HG03439 (cell line): Measurements from ENCODE around the gene ZBTB22.

ENCODE experiments used
- ATAC-seq: cut with Tn5 transposase; IDR thresholded peaks from one replicate; pipeline ENCODE4 v1.9.1; 2021; ENCODE audit warnings: mild to moderate bottlenecking, moderate library complexity; ENCODE audit not compliant: unreplicated experiment

ZBTB22 gene

DNA sequence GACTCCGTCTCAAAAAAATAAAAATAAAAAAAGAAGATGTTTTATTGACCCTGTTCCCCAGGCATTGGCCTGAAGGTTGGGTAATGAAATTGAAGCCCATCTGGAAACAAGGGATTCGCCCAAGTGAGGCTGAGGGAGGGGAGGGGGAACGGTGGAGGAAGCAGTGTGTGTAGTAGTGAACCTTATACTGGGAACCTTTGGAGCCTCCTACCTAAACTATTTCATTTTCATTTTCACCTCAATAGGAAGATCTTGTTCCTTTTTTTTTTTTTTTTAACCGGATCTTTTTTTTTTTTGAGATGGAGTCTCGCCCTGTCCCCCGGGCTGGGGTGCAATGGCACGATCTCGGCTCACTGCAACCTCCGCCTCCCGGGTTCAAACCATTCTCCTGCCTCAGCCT, 13.2 kb upstream of the ZBTB22 start:
- no peak for ATAC-seq

DNA sequence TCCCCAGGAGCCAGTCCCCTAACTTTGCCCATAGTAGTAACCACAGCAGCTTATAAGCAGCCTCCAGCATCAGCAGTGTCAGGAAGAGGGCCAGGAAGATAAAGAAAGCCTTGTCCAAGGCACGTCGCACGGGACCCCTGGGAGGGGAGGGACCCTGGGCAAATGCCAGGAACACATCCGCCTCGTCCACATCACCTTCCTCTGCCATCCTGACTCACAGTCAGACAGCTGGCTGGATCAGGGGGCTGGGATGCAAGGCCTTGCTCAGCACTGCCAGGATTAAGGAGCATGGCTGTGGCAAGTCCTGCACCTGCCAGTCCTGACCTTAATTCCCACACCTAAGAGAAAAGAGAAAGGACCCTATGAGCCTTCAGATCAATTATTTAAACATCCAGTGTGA, 11.5 kb upstream of the ZBTB22 start:
- no peak for ATAC-seq

DNA sequence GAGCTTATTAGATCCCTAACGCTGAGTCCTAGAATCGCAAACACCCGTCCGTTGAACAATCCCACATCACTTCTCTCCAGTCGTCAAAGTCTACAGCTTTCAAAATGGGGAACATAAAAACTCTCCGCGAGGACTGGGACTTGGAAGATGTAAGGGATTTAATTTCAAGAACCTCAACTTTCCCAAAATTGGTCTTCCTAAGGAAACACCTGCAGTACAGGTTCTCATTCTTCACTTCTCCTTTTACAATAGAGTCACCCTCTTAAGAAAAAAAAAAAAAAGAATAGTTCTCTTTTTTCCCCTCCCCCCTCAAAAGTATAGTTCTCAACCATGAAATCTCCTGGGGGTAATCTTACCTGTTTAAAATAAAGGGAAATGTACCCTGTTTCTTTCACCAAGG, 6.6 kb upstream of the ZBTB22 start:
- ATAC-seq, result no peak

DNA sequence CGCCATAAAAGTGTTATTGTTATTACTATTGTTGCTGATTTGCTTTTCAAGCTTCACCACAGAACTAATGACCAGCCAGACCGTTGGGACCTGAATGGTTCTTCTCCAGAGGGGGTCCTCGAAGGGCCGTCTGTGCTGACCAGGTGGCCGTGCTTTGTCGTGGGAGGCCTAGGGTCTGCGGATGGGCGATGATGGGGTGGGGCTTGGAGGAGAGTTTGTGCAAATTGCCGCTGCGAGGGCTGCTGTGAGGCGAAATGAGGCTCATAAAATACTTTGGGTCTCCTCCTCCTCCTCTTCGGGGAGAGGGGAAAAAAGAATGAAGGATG, 6.0 kb upstream of the ZBTB22 start:
- ATAC-seq, result peak; percentile 10

DNA sequence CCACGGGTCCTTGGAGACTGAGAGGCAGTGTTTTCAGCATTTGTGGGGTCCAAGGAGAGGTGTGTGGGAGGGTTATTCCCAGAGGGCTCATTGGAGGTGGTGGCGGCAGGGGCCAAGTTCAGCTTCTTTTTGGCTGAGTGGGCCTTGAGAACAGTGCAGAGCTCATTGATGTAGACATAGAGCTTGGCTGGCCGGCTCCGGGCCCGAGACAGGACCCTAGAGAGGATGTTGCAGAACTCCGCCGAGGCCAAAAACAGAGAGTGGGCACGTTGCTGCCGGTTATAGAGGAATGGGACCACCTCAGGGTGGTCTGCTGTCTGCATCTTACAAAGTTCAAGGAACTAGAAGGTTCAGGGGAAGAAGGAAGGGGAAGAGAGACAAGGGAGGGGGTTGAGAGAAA, 3.7 kb upstream of the ZBTB22 start:
- no peak for ATAC-seq

DNA sequence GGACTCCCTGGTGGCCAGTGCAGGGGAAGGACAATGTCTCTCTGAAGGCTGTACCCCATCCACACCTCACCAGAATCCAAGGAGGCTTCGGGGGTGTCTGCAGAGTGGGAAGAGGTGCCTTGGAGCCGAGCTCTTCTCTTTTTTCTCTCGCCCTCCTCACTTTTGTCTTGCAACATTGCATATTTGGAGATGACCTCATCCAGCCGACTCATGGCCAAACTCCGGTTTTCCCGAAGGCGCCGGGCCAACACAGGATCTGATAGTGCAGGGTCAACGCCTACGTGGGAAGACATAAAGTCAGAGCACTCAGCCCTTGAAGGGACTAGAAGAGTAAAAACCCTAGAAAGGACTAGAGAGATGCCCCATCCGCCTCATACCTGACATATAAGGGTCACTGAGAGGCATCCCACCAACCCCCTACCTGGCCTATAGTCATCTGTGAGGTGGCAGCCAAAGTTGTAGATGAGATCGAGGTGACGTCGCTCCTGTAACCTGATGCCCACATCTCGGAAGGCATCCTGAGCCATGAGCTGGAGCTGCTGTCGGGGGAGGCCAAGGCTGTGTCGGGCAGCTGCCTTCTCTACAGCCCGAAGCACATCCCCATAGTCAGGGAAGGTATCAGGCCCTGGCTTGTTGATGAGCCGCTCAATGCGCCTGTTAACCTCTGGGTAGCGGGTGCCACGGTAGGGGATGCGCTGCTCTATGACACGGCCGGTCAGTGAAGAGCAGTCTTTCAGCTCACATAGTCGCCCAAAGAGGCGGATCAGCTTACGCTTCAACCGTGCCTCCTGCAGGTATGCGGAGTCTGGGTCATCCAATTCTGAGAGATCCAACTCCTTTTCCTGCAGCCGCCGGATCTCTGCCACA, 3.0 kb upstream of the ZBTB22 start:
- no peak for ATAC-seq

DNA sequence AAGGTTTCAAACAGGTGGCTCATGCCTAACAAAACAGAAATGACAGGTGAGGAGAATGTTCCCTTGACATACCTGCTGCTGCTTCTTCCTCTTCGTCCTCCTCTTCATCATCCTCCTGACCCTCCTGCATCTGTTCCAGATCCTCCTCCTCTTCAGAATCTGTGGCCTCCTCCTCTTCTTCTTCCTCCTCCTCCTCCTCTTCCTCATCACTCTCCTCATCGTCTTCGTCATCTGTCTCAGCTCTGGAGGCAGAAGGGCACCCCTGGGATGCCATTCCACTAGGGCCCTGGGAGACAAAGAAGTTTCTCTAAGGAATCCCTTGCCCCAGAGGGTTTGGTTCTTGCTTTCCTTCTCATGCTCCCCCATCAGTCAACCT, 2.4 kb upstream of the ZBTB22 start:
- ATAC-seq, result no peak

DNA sequence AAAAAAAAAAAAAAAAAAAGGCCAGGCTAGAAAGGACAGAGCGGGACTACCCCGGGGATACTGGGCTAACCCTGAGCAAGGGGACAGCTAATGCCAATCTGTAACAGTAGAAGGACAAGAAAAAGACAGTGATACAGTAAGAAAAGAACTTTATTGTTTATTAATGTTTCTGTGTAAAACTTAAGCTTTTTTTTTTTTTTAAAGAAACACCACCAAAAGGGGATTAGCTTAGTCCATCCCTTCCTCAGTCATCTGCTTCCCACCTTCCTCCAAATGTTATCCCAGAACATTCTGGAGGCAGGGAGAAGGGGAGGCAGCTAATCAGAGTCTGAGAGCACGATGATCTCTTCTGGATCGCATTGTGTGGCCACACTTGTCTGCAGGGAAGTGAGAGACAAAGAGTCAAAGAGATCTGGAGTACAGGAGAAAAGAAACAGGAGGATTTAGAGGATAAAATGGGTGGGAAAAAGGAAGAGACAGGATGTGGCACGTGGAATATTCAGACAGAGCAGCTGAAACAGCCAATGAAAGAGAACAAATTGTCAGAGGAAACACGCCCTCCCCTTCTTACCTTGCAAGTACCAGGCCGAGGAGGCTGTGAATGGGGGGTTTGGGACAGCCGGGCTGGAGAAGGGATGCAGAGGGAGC, 1.0 kb upstream of the ZBTB22 start:
- no peak for ATAC-seq

DNA sequence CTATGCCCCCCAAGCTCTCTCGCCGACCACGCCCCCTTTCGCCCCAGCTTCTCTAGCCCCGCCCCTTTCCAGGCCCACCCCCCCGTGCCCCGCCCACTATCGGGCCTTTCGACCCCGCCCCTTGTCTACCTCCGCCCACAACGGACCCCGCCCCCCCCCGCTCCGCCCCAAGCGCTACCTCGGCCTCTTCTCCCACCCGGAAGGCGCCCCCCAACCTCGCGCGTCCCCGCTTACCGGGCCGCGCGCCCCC, 200 bp downstream of the ZBTB22 start:
- no peak for ATAC-seq

DNA sequence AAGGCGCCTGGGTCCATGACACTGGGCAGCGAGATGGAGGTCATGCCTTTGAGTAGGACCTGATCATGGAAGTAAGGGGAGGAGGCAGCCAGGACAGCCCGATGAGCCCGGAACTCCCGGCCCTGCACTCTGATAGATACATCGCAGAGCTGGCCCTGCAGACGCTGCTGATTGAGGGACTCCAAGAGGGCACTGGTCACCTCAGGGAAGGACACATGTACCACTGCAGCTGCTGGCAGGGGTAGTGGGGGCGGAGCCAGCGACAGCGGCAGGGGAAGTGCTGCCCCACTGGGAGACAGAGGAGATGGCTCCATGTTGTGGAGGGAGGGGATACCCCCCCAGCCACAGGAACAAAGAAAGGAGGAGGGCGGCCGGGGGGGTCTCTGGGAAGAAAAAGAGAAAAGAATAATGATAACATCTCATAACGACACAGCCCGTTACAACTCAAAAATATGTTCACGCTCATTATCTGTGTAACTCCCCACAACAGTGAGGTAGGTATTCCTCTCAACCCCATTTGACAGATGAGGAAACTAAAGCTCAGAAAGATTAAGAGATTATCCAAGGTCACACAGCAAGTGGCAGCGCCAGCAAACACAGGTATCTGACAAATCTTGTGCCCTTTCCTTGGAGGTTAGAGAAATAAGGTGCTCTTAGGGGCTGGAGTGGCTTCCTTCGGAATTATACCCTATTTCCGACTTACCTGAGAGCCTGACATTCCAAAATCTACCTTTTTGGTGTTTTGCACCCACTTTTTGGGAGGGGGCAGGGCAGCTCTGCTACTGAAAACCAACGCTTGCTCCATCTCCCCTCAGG, 733 bp downstream of the ZBTB22 start:
- no peak for ATAC-seq

DNA sequence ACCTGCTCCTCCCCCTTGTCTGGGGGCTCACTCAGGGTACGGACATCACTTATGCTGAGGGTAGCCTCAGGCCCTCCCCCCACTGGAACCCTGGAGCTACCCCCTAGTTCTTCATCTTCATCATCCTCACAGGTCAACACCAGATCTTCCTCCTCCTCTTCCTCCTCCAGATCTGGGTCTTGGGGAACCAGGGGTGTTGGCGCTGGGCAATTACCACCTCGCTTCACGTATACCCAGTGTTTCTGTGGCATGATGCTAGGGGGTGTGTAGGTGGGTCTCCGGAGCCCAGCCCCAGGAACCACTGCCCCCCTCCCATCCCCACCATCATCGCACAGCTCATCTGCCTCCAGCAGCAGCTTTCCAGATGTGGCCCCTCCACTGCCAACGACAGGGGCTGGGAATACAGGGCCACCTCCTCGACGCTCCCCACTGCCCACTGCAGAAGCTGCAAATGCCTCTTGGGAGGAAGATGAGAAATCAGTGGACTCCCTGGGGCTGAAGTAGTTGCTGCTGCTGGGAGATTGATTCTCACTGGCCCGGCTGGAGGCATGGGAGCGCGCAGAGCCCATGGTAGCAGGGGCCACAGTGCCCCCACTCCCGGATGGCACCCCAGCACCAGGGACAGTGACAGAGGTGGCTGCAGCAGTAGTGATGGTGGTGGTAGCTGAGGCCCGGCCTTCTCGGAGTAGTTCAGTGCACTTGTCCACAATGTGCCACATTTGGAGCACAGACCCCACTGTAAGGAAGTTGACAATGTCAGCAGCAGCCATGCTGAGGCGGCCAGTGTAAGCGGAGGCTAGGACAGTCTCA, 1.5 kb downstream of the ZBTB22 start:
- no peak for ATAC-seq

DNA sequence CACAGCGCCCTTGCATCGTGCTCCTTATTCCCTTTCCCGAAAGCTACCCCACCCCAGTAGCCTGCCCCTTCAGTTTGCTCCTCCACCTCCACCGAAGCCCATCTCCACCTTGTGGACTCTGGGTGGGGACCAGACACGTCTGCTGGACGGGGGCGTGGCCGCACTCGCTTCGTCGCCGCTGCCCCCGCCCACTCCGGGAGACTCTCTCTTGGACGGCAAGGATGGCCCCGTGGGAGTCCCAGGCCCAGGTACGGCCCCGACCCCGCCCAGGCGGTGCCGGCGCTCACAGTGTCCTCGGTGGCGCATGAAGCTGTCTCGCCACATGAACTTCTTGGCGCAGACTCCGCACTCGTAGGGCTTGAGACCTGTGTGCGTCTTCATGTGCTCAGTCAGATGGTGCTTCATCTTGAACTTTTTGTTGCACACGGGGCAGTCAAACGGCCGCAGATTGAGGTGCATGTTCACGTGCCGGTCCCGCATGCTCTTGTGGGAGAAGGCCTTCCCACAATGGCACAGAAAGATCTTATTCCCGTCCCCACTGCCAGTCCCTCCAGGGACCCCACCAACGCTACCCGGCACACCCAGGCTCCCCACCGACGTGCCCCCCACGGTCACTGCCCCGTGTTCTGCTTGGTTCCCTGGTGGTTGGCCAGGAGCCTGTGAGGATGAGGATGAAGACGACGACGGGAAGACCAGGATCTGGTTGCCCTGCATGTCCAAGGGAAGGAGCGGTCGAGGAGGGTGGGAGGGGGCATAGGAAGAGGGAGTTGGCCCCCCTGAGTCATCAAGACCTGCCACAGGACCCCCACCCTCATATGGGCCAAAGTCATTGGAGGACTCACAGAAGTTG, 2.4 kb downstream of the ZBTB22 start:
- no peak for ATAC-seq

DNA sequence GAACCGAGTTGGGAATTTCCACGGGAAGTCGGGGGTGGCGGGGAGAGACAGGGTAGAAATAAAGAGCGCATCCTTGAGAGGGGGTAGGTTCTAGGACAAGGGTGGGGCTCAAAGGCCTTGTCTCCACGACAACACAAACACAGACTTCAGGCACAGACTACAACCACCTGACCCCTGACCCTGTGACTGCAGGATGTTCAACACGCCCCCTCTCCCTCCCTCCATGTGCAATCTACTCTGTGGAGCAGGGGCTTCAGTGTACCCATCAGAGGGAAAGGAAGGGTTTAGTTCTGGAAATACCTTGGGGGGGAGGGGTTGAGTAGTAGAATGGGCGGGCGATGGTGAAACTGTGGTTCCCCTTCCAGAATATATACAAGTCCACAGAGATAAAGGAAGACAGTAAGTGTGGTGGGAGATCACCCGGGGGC, 3.0 kb downstream of the ZBTB22 start:
- ATAC-seq, result no peak

DNA sequence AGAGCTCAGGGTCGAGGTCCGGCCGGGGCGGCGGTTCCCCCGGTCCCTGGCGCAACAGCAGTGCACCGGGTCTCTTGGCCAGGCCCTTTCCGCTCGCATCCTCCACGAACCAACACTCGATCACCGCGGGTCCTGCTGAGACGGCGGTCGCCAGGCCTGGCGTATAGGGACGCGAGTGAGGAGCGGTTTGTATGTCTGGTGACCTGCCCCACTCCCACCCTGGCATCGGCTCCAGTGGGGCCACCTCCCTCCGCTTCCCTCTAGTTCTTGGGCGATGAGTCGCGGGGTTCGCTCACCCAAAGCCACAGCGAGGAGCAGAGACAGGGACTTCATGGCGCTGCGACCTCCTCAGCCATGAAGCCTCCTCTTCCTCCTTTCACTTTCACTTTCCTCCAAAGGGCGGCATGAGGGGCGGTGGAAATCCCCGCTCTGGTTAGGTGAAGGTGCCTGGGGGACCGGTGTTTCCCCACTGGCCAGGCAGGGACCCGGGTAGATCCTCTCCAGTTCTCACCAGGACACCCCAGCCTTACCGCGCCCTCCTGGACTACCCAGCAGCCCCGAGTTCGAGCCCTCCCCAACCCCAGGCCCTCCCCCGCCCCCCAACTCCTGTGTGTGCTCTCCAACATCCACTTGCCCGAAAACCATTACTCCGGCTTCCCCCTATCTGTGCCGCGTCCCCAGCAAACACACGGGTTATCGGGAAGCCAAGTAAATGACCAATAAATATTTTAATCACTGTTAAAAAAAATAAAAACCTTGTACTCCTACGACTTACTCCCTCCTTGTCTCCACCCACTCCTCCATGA, 3.6 kb downstream of the ZBTB22 start, which contains the start of gene TAPBP:
TAPBP (minus strand) TSS at position 370 of the 806 bp plus-strand sequence; CDS start at position 333, 37 bp downstream.
- peak; percentile 36 for ATAC-seq

DNA sequence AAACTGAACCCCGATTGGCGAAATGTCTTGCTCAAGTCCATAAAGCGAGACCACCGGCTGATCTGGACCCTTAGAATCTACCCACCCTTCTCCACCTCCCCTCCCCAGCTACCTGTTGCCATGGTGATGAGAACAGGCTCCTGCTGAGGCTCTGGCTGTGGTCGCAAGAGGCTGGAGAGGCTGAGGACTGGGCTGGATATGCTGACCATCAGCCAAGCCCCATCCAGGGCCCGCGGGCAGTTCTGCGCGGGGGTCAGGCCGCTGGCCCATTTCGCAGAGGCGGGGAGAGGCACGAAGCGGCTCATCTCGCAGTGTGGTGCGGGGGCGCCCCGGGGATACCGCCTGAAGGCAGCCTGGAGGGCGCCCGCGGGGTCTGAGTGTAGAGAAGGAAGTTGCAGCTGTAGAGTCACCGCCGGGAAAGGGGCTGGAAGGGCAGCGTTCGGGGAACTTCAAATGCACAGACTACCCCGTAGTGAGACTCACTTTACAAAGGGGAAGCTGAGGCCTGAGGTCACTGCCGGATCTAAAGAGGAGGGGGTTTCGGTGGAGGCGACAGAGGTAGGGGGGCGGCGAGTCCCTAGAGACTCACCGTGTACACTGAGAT, 4.3 kb downstream of the ZBTB22 start:
- ATAC-seq, result peak; percentile 3

DNA sequence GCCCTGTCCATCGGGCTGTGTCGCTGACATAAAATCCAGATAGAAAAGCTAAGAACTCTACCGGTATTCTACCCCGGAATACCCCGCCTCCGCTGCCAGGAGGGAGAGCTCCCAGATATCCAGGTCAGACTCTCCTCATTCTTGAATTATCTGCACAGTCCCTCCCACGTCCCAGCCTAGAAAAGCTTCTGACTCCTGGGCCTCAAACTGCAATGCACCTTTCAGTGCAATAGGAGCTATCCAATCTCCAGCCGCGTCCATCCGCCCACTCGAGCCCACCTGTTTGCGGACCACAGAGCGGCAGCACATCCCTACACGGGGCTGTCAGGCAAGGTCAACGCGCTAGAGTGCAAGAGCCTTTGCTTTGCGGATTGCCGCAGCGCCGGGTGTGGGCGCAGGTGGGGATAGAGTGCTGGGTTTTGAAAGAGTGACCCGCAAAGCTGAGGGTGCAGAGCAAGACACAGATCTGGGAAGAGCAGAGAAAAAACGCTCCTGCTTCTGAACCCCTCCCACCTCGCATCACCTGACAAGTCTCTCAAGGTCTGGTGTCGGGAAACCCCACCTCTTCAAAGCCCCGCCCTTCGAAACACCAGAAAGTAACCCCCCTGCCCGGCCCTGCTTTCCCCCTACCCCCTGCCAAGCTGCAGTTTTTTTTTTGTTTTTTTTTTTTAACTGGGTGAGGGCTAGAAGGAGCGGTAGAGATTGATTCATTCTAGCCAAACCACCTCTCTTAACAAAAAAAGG, 5.0 kb downstream of the ZBTB22 start:
- ATAC-seq, result no peak

DNA sequence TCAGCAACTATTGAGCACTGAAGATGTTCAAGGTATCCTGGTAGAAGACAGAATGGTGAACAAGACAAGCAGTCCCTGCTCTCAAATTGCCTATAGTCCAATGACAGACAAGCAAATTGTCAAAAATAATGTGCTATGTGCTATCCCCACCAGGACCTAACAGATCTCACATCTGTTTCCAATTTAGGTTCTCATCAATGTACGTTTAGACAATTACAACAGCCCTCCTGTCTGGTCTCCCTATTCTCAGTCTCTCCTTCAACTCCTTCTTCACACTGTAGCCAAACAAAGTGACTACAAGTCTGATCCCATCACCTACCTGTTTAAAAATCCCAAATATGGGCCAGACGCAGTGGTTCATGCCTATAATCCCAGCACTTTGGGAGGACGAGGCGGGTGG, 11.2 kb downstream of the ZBTB22 start:
- no peak for ATAC-seq

DNA sequence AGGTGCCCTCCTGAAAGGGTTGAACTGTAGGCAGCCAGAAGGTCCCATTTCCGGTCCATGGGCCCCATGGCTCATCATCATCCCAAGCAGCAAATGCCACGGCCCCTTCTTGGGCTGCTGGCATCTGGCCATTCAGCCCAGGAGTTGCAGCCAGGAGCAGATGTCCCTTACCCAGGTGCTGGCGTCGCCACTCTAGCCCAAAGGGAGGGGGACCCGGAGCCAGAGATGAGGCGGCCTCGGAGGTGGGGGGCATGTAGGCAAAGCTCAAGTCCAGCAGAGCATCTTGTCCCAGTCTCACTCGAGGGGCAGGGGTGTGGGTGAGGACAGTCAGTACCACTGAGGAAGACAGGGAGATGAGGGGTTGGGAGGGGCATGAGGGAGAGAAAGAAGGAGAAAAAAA, 12.5 kb downstream of the ZBTB22 start:
- no peak for ATAC-seq
